RWPE1 (cell line): Measurements from ENCODE around the gene KRTAP5-9.
"Not testable (repeated sequence)": the region's sequence is repeated elsewhere in the genome, so short reads cannot be mapped to it uniquely, and the experiment has no call there.

ENCODE experiments used
- CTCF ChIA-PET: fragments of 350-600 bp; sonication (Branson Sonifier 250); formaldehyde crosslinking; extraction: SDS; loops from one replicate; lab custom pipeline; 2021; lab: Yijun Ruan, JAX
- POLR2A ChIA-PET: fragments of 400-600 bp; formaldehyde crosslinking; extraction: SDS; loops from one replicate; lab custom pipeline; 2020; ENCODE audit warnings: antibody characterized with exemption; ENCODE audit not compliant: low non-redundant PET; lab: Yijun Ruan, JAX
- DNase-seq: peaks from one replicate; pipeline ENCODE4 v3.0.0; 2012; ENCODE audit warnings: low spot score
- H3K27ac ChIP-seq: fragments of 450-650 bp; 2 replicates; pipeline ENCODE4 v1.5.1; 2017
- CTCF ChIP-seq: fragments of 450-650 bp; conservative IDR thresholded peaks from 2 replicates; pipeline ENCODE4 v1.5.1; 2017; ENCODE audit warnings: low read depth, mild to moderate bottlenecking

KRTAP5-9 gene

DNA sequence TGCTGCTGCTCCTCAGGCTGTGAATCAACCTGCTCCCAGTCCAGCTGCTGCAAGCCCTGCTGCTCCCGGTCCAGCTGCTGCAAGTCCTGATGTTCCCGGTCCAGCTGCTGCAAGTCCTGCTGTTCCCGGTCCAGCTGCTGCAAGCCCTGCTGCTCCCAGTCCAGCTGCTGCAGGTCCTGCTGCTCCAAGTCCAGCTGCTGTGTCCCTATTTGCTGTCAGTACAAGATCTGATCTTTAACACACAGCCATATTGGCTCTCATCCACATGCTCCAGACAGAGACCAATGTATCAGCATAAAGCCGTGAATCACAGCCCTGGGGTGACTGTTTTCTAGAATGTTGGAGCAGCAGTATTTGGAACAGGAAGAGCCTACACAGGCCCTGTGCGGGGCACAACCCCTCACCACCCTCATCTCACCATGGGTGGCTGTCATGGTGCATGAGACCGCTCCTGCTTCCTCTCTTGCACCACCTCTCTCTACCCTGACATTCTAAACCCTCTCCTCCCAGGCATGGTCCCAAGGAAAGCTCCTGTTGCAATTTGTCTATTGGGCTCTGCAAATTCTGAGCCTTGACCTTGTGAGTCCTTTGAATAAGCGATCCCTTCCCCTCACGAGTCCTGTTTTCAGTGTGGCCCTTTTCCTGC, 20.6 kb downstream of the KRTAP5-9 start:
- DNase-seq, result no peak
- TF ChIP-seq CTCF, result no peak
- no peak overlapping the region for H3K27ac ChIP-seq
- ChIA-PET CTCF (interaction anchor here (0.7 kb wide), 1 partner anchor 1416 kb away, joined by 3 read pairs; no protein-coding TSS in a partner anchor), POLR2A (no interaction called here)

DNA sequence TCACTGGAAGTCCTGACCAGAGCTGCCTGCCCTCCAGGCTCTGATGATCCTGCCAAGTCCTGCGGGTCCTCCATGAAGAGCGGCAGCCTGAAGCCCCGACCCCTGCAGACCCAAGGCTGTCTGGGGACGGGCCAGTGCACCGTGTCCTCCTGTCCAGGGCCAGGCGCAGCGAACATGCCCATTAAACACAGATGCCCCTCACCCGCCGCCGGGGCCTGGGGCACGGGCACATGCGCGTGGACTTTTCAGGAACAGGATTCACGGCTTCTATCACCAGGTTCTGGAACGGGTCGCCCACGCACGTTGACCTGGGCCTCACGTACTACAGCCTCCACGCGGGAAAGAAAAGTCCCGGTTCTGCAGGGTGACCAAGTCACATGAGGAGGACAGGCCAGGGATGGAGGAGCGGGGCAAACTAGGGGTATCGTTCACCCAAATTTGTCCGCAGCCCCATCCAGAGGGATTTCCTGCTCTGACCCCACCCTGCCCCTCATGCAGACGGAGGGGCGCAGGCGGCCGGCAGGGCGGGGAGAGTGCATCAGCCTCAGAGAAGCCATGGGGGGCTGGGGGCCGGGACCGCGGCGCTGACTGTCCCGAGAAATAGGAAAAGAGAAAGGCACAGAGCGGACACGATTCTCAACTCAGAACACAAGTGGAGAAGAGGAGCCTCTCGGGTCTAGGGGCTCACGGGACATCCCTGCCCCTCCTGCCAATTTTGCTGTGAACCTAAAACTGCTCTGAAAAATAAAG, 23.1 kb downstream of the KRTAP5-9 start:
- CTCF ChIA-PET, H3K27ac ChIP-seq, POLR2A ChIA-PET, DNase-seq: not testable (repeated sequence)

DNA sequence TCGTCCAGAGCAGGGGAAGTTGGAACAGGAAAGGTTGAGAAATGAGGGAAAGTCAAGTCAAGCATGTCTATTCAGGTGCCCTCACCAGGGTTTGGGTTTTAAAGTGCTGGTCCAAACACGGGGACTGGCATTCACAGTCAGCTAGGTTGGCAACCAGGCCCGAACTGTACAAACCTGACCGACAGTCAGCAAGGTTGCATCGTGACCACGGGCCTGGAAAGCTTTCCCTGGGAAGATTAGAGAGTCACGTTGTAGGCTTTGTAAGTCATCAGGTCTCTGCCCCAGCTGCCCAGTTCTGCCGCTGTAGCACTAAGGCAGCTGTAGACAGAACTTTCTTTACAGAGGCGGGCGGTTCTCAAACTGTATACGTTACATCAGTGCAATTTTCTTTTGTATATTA, 24.6 kb downstream of the KRTAP5-9 start:
- POLR2A ChIA-PET, result no interaction called here
- DNase-seq, result no peak
- H3K27ac ChIP-seq, result no peak overlapping the region
- TF ChIP-seq CTCF, result no peak
- CTCF ChIA-PET, result no interaction called here

GRCh38 chr11:71574418-71574817, 26.2 kb downstream of the KRTAP5-9 start:
- TF ChIP-seq CTCF, result no peak

GRCh38 chr11:71575723-71576424, 27.7 kb downstream of the KRTAP5-9 start:
- ChIA-PET POLR2A (no interaction called here), CTCF (no interaction called here)
- no peak for TF ChIP-seq CTCF
- H3K27ac ChIP-seq, result no peak overlapping the region
- no peak for DNase-seq

More at GRCh38 chr11:71574418-71574817, 26.2 kb downstream of the KRTAP5-9 start:
- no peak for DNase-seq
- ChIA-PET POLR2A (no interaction called here), CTCF (no interaction called here)
- no peak overlapping the region for H3K27ac ChIP-seq

- CTCF ChIA-PET, DNase-seq, H3K27ac ChIP-seq, POLR2A ChIA-PET: not testable (repeated sequence)
These were observed 28.7 kb downstream of the KRTAP5-9 start for GRCh38 chr11:71576688-71577465.

DNA sequence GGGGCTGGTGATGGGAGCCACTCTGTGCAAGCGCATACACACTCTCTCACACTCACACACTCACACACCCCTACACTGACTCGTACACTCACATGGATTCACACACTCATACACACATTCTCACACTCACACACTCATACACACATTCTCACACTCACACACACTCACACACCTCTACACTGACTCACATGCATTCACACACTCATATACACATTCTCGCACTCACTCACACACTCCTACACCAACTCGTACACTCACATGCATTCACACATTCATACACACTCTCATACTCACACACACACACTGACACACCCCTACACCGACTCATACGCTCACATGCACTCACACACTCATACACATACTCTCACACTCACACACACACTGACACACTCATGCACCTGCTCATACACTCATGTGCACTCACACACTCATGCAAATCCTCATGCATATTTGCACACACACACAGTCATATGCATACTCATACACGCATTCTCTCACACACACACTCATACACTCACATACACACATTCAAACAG, 29.3 kb downstream of the KRTAP5-9 start:
- POLR2A ChIA-PET, result no interaction called here

GRCh38 chr11:71579513-71579912, 31.3 kb downstream of the KRTAP5-9 start:
- POLR2A ChIA-PET, H3K27ac ChIP-seq, DNase-seq: not testable (repeated sequence)
- CTCF ChIA-PET, result interaction anchor here (0.5 to 1.0 kb wide), 6 partner anchors 25 to 447 kb away, joined by 3 to 4 read pairs (median 3); no protein-coding TSS in a partner anchor

More for the DNA sequence above, 29.3 kb downstream of the KRTAP5-9 start:
- TF ChIP-seq CTCF, result no peak
- DNase-seq, result no peak
- H3K27ac ChIP-seq, result no peak overlapping the region
- CTCF ChIA-PET, result no interaction called here
